Measurements from ENCODE around the gene MRPS17.

GRCh38 chr7:55964261-55965099 is 12.8 kb downstream of the MRPS17 start, which contains the start of gene NIPSNAP2:
- TF ChIP-seq CTCF (IDR thresholded peaks at IDR 0.05; ENCODE audit: low read depth, low read length, poor library complexity, severe bottlenecking) (peak; percentile 32), EZH2phosphoT487 (IDR thresholded peaks at IDR 0.05; ENCODE audit: borderline replicate concordance, low read length) (no peak)
